ENCODE measurements around the gene PCDHB4. TPM values are rescaled to one million over a fixed set of nuclear protein-coding genes. Genes with fewer than 3 reads are reported as not detected.
"Not testable (repeated sequence)": the region's sequence is repeated elsewhere in the genome, so short reads cannot be mapped to it uniquely, and the experiment has no call there.

The PCDHB4 gene
- total RNA-seq, 4 donors from 2014 or later, result 1.2 to 5.1 (median 3.8) TPM

- intact Hi-C loops (cut with DNase I), result no loop called here
- peak overlapping the region in 1 of 4 donors; percentile 42 for H3K27ac ChIP-seq (replicated peaks in 1 of 4)
- peaks cover 0 to 50% (median 0%) of the 10 kb centered on the region in 4 donors for H3K27me3 ChIP-seq
- peaks cover 0 to 68% (median 56%) of the 10 kb centered on the region in 4 donors for H3K9me3 ChIP-seq
- DNase-seq (ENCODE audit: extremely low spot score), result no peak
- no peak for TF ChIP-seq EP300 (IDR thresholded peaks at IDR 0.05)
- TF ChIP-seq CTCF (IDR thresholded peaks at IDR 0.05), result no peak
- no peak for TF ChIP-seq POLR2AphosphoS5 (IDR thresholded peaks at IDR 0.05)
- no peak for TF ChIP-seq POLR2A (IDR thresholded peaks at IDR 0.05; ENCODE audit: low read depth)
- H3K36me3 ChIP-seq, result no peaks in the 10 kb centered on the region
- H3K4me3 ChIP-seq, result peak overlapping the region; percentile 7 to 39 (median 28)
- H3K4me1 ChIP-seq, result no peaks in the 10 kb centered on the region
- WGBS, result 37% methylated on average over 19 of the region's 20 CpGs
Measured at GRCh38 chr5:141101059-141101458, 20.6 kb upstream of the PCDHB4 start.

- Histone ChIP-seq H3K27me3 (peaks cover 0 to 44% (median 0%) of the 10 kb centered on the region in 4 donors), H3K9me3 (peaks cover 0 to 64% (median 51%) of the 10 kb centered on the region in 4 donors)
- H3K4me1 ChIP-seq; DNase-seq (ENCODE audit: extremely low spot score); H3K36me3 ChIP-seq; H3K4me3 ChIP-seq; intact Hi-C loops (cut with DNase I); H3K27ac ChIP-seq (replicated peaks in 1 of 4): not testable (repeated sequence)
- 57% methylated on average over 13 of the region's 39 CpGs for WGBS
Measured at GRCh38 chr5:141102070-141102469, 19.5 kb upstream of the PCDHB4 start.

- 47% methylated on average over 6 of the region's 38 CpGs for WGBS
- DNase-seq (ENCODE audit: extremely low spot score); H3K4me3 ChIP-seq; intact Hi-C loops (cut with DNase I); H3K4me1 ChIP-seq; H3K27ac ChIP-seq (replicated peaks in 1 of 4); H3K36me3 ChIP-seq: not testable (repeated sequence)
- Histone ChIP-seq H3K9me3 (peaks cover 0 to 63% (median 47%) of the 10 kb centered on the region in 4 donors), H3K27me3 (peaks cover 0 to 43% (median 0%) of the 10 kb centered on the region in 4 donors)
Measured at GRCh38 chr5:141102471-141102870, 19.1 kb upstream of the PCDHB4 start.

- Histone ChIP-seq H3K36me3 (no peaks in the 10 kb centered on the region), H3K27me3 (peaks cover 0 to 25% (median 0%) of the 10 kb centered on the region in 4 donors), H3K9me3 (peaks cover 0 to 63% (median 28%) of the 10 kb centered on the region in 4 donors), H3K27ac (replicated peaks in 1 of 4) (no peak overlapping the region), H3K4me3 (no peak overlapping the region), H3K4me1 (no peaks in the 10 kb centered on the region)
- TF ChIP-seq EP300 (IDR thresholded peaks at IDR 0.05), result no peak
- intact Hi-C loops (cut with DNase I), result no loop called here
- DNase-seq (ENCODE audit: extremely low spot score), result no peak
- 80% methylated on average over 2 of the region's 2 CpGs for WGBS
Measured at GRCh38 chr5:141105350-141105749, 16.3 kb upstream of the PCDHB4 start.

GRCh38 chr5:141119250-141119649 is 2.4 kb upstream of the PCDHB4 start:
- H3K27ac ChIP-seq (replicated peaks in 1 of 4), result no peak overlapping the region
- H3K36me3 ChIP-seq, result no peaks in the 10 kb centered on the region
- TF ChIP-seq POLR2AphosphoS5 (IDR thresholded peaks at IDR 0.05), result no peak
- no peak for TF ChIP-seq EP300 (IDR thresholded peaks at IDR 0.05)
- DNase-seq (ENCODE audit: extremely low spot score), result no peak
- H3K27me3 ChIP-seq, result peaks cover 0 to 26% (median 2%) of the 10 kb centered on the region in 4 donors
- H3K9me3 ChIP-seq, result peaks cover 0 to 45% (median 41%) of the 10 kb centered on the region in 4 donors
- WGBS, result 45% methylated on average over 2 of the region's 2 CpGs
- H3K4me3 ChIP-seq, result no peak overlapping the region
- no peaks in the 10 kb centered on the region for H3K4me1 ChIP-seq
- intact Hi-C loops (cut with DNase I), result no loop called here

GRCh38 chr5:141121985-141122384 is 367 bp downstream of the PCDHB4 start:
- no peak for TF ChIP-seq CTCF (IDR thresholded peaks at IDR 0.05)
- no peak for TF ChIP-seq POLR2A (IDR thresholded peaks at IDR 0.05; ENCODE audit: low read depth)
- TF ChIP-seq EP300 (IDR thresholded peaks at IDR 0.05), result no peak
- no peak for TF ChIP-seq POLR2AphosphoS5 (IDR thresholded peaks at IDR 0.05)
- H3K4me1 ChIP-seq, result no peaks in the 10 kb centered on the region
- no peak for DNase-seq (ENCODE audit: extremely low spot score)
- 43% methylated on average over 12 of the region's 12 CpGs for WGBS
- peaks cover 0 to 27% (median 2%) of the 10 kb centered on the region in 4 donors for H3K27me3 ChIP-seq
- H3K36me3 ChIP-seq, result no peaks in the 10 kb centered on the region
- H3K4me3 ChIP-seq, result peak overlapping the region; percentile 35 to 40 (median 38)
- H3K27ac ChIP-seq (replicated peaks in 1 of 4), result peak overlapping the region in 1 of 4 donors; percentile 20
- peaks cover 0 to 37% (median 27%) of the 10 kb centered on the region in 4 donors for H3K9me3 ChIP-seq
- intact Hi-C loops (cut with DNase I), result no loop called here

- Histone ChIP-seq H3K27me3 (peaks cover 0 to 27% (median 2%) of the 10 kb centered on the region in 4 donors), H3K9me3 (peaks cover 0 to 39% (median 24%) of the 10 kb centered on the region in 4 donors)
- H3K4me3 ChIP-seq; intact Hi-C loops (cut with DNase I); DNase-seq (ENCODE audit: extremely low spot score); H3K4me1 ChIP-seq; H3K36me3 ChIP-seq; H3K27ac ChIP-seq (replicated peaks in 1 of 4): not testable (repeated sequence)
- 44% methylated on average over 10 of the region's 73 CpGs for WGBS
Measured at GRCh38 chr5:141123396-141124135, 1.9 kb downstream of the PCDHB4 start.

Data from esophagus muscularis mucosa (tissue), 4 donors.